ENCODE measurements around the gene MUC15. TPM values are rescaled to one million over a fixed set of nuclear protein-coding genes. Genes with fewer than 3 reads are reported as not detected.

MUC15 gene
- polyA plus RNA-seq, 1 of the 3 experiments (the other 2 are of a cell fraction) = not detected

GRCh38 chr11:26584818-26585217, 12.8 kb upstream of the MUC15 start:
- TF ChIP-seq, protein P1, sequence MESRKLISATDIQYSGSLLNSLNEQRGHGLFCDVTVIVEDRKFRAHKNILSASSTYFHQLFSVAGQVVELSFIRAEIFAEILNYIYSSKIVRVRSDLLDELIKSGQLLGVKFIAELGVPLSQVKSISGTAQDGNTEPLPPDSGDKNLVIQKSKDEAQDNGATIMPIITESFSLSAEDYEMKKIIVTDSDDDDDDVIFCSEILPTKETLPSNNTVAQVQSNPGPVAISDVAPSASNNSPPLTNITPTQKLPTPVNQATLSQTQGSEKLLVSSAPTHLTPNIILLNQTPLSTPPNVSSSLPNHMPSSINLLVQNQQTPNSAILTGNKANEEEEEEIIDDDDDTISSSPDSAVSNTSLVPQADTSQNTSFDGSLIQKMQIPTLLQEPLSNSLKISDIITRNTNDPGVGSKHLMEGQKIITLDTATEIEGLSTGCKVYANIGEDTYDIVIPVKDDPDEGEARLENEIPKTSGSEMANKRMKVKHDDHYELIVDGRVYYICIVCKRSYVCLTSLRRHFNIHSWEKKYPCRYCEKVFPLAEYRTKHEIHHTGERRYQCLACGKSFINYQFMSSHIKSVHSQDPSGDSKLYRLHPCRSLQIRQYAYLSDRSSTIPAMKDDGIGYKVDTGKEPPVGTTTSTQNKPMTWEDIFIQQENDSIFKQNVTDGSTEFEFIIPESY (IDR thresholded peaks at IDR 0.05; ENCODE audit: borderline replicate concordance, low read depth) = no peak
- no peak for TF ChIP-seq FOXM1 (IDR thresholded peaks at IDR 0.05; ENCODE audit: low read depth)
- no peak for TF ChIP-seq FOXJ3 (CRISPR knock-in tag; IDR thresholded peaks at IDR 0.05)
- no peak for TF ChIP-seq YY1 (IDR thresholded peaks at IDR 0.05; ENCODE audit: low read depth)
- TF ChIP-seq TAF1 (IDR thresholded peaks at IDR 0.05; ENCODE audit: borderline replicate concordance, low read depth, low read length) = no peak
- TF ChIP-seq MAX (IDR thresholded peaks at IDR 0.05; ENCODE audit: low read depth) = no peak
- TF ChIP-seq, protein P2, sequence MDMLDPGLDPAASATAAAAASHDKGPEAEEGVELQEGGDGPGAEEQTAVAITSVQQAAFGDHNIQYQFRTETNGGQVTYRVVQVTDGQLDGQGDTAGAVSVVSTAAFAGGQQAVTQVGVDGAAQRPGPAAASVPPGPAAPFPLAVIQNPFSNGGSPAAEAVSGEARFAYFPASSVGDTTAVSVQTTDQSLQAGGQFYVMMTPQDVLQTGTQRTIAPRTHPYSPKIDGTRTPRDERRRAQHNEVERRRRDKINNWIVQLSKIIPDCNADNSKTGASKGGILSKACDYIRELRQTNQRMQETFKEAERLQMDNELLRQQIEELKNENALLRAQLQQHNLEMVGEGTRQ (IDR thresholded peaks at IDR 0.05; ENCODE audit: borderline replicate concordance, low read depth, low read length) = no peak
- TF ChIP-seq, protein P3, sequence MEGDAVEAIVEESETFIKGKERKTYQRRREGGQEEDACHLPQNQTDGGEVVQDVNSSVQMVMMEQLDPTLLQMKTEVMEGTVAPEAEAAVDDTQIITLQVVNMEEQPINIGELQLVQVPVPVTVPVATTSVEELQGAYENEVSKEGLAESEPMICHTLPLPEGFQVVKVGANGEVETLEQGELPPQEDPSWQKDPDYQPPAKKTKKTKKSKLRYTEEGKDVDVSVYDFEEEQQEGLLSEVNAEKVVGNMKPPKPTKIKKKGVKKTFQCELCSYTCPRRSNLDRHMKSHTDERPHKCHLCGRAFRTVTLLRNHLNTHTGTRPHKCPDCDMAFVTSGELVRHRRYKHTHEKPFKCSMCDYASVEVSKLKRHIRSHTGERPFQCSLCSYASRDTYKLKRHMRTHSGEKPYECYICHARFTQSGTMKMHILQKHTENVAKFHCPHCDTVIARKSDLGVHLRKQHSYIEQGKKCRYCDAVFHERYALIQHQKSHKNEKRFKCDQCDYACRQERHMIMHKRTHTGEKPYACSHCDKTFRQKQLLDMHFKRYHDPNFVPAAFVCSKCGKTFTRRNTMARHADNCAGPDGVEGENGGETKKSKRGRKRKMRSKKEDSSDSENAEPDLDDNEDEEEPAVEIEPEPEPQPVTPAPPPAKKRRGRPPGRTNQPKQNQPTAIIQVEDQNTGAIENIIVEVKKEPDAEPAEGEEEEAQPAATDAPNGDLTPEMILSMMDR (IDR thresholded peaks at IDR 0.05) = no peak
- no peak overlapping the region for H3K9ac ChIP-seq
- no peaks in the 10 kb centered on the region for H3K27me3 ChIP-seq (ENCODE audit: insufficient read depth)
- H3K9me2 ChIP-seq = no peaks in the 10 kb centered on the region
- no peaks in the 10 kb centered on the region for H4K20me1 ChIP-seq (ENCODE audit: insufficient read depth)
- H3K4me1 ChIP-seq (ENCODE audit: control insufficient read depth in 1 of 2, insufficient read depth in 2 of 2, low read depth in 1 of 2, low read length in 1 of 2) = no peaks in the 10 kb centered on the region; a peak in 2 of 4 replicates
- POLR2A ChIA-PET = no interaction called here
- no peaks in the 10 kb centered on the region for H3K9me3 ChIP-seq
- CTCF ChIA-PET = interaction anchor here (0.5 kb wide), 1 partner anchor 13 kb away, joined by 3 read pairs; the partner anchor contains the start of gene MUC15
- H3K27ac ChIP-seq (ENCODE audit: low read depth in 2 of 2, low read length in 1 of 2) = no peak overlapping the region
- H3K36me3 ChIP-seq (replicated peaks in 1 of 2; ENCODE audit: control insufficient read depth in 1 of 2, insufficient read depth in 2 of 2, low read length in 1 of 2) = no peaks in the 10 kb centered on the region
- H3K4me2 ChIP-seq = no peak overlapping the region
- H3K4me3 ChIP-seq (ENCODE audit: low read depth in 2 of 2, low read length in 1 of 2) = no peak overlapping the region
- H2AFZ ChIP-seq (ENCODE audit: low read depth) = no peak overlapping the region
- H3K79me2 ChIP-seq (ENCODE audit: insufficient read depth) = no peaks in the 10 kb centered on the region
- H3F3A ChIP-seq (replicated peaks; ENCODE audit: insufficient read depth) = peaks cover 6% of the 10 kb centered on the region
- DNase-seq = no peak

DNA sequence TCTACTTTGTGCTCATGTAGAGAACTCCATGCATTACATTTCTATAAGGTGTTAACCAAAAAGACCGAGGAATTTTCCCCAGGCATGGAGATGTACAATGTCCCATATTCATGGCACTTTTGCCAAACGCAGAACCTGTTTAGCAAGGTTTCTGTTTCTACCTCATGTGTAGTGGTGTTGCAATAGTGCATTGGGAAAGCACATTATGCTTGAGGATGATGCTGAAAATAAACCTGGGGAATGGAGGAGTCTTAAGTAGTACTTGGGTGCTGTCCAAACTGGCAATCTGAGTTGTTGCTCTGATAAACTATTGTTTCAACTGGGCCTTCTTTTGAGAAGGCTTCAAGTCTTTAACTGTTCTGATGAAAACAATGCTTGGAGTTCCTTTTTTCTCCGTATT, 11.5 kb upstream of the MUC15 start:
- WGBS (ENCODE audit: low lambda C conversion rate) = 69% methylated on average over 3 of the region's 3 CpGs
- ChIA-PET CTCF (no interaction called here), POLR2A (no interaction called here)
- H3K4me2 ChIP-seq = no peak overlapping the region
- no peaks in the 10 kb centered on the region for H3K9me2 ChIP-seq
- DNase-seq = no peak
- no peak overlapping the region for H3K27ac ChIP-seq (ENCODE audit: low read depth in 2 of 2, low read length in 1 of 2)
- no peaks in the 10 kb centered on the region for H3K27me3 ChIP-seq (ENCODE audit: insufficient read depth)
- no peaks in the 10 kb centered on the region for H4K20me1 ChIP-seq (ENCODE audit: insufficient read depth)
- H3K36me3 ChIP-seq (replicated peaks in 1 of 2; ENCODE audit: control insufficient read depth in 1 of 2, insufficient read depth in 2 of 2, low read length in 1 of 2) = no peaks in the 10 kb centered on the region
- no peak overlapping the region for H3K9ac ChIP-seq
- H2AFZ ChIP-seq (ENCODE audit: low read depth) = no peak overlapping the region
- H3K4me3 ChIP-seq (ENCODE audit: low read depth in 2 of 2, low read length in 1 of 2) = no peak overlapping the region
- no peaks in the 10 kb centered on the region for H3K9me3 ChIP-seq
- peaks cover 1 to 8% of the 10 kb centered on the region in 2 experiments; a peak in 2 of 4 replicates for H3K4me1 ChIP-seq (ENCODE audit: control insufficient read depth in 1 of 2, insufficient read depth in 2 of 2, low read depth in 1 of 2, low read length in 1 of 2)
- TF ChIP-seq EP300 (IDR thresholded peaks at IDR 0.05; ENCODE audit: borderline replicate concordance in 1 of 2, low read depth in 1 of 2, low read length in 1 of 2) (no peak), MEF2A (IDR thresholded peaks at IDR 0.05; ENCODE audit: borderline replicate concordance, low read depth) (no peak), MAX (IDR thresholded peaks at IDR 0.05; ENCODE audit: low read depth) (no peak), YY1 (IDR thresholded peaks at IDR 0.05; ENCODE audit: low read depth) (no peak), FOSL2 (IDR thresholded peaks at IDR 0.05; ENCODE audit: borderline replicate concordance, low read depth) (no peak), TEAD4 (IDR thresholded peaks at IDR 0.05; ENCODE audit: borderline replicate concordance, insufficient read depth) (no peak), GATA2 (CRISPR knock-in tag; IDR thresholded peaks at IDR 0.05) (no peak), GABPA (IDR thresholded peaks at IDR 0.05; ENCODE audit: low read depth) (no peak)
- H3K79me2 ChIP-seq (ENCODE audit: insufficient read depth) = no peaks in the 10 kb centered on the region
- peaks cover 6% of the 10 kb centered on the region for H3F3A ChIP-seq (replicated peaks; ENCODE audit: insufficient read depth)

Measured in SK-N-SH (cell line).